ENCODE results near the gene MYH14. TPM values are rescaled to one million over a fixed set of nuclear protein-coding genes. Genes with fewer than 3 reads are reported as not detected.

MYH14 gene
- total and polyA plus RNA-seq, 10 of the 15 experiments (the other 5 are each of a cell fraction or from before 2014, with no cell fraction given): 0.06 to 0.69 (median 0.15) TPM; not detected in 4

GRCh38 chr19:50248826-50249225 is 45.4 kb downstream of the MYH14 start (continued):
- TF ChIP-seq ZZZ3 (IDR thresholded peaks at IDR 0.05; ENCODE audit: control insufficient read depth, insufficient read length, low read depth): no peak
- no peak for TF ChIP-seq MTA3 (IDR thresholded peaks at IDR 0.05; ENCODE audit: borderline replicate concordance, low read length)
- no peak for TF ChIP-seq ZBED1 (IDR thresholded peaks at IDR 0.05; ENCODE audit: borderline replicate concordance)
- no peak for TF ChIP-seq ZSCAN29 (IDR thresholded peaks at IDR 0.05)
- no peak for TF ChIP-seq CBX5 (IDR thresholded peaks at IDR 0.05; ENCODE audit: low read depth)
- no peak for TF ChIP-seq TAF1 (IDR thresholded peaks at IDR 0.05; ENCODE audit: borderline replicate concordance, low read depth, low read length)
- no peak for TF ChIP-seq CBFB (IDR thresholded peaks at IDR 0.05; ENCODE audit: low read depth)
- TF ChIP-seq NFIC (IDR thresholded peaks at IDR 0.05; ENCODE audit: low read depth, low read length): no peak
- TF ChIP-seq PAX8 (IDR thresholded peaks at IDR 0.05): no peak
- no peak for TF ChIP-seq SREBF2 (IDR thresholded peaks at IDR 0.05; ENCODE audit: low read length)

- no peak overlapping the region for H3K4me2 ChIP-seq (ENCODE audit: control insufficient read depth, insufficient read depth)
- DNase-seq (ENCODE audit: low read depth, low spot score) (no peak), FAIRE-seq (no peak), ATAC-seq (no peak)
- CTCF ChIA-PET: interaction anchor here (1.2 to 1.3 kb wide), 2 partner anchors 9 to 30 kb away, joined by 5 read pairs; no protein-coding TSS in a partner anchor
- no peaks in the 10 kb centered on the region for H3K36me3 ChIP-seq (ENCODE audit: control insufficient read depth in 2 of 2, insufficient read depth in 2 of 2, low read length in 1 of 2)
- no peak overlapping the region for H3K27ac ChIP-seq (ENCODE audit: control insufficient read depth, insufficient read depth)
- no peaks in the 10 kb centered on the region for H3K4me1 ChIP-seq (ENCODE audit: control insufficient read depth, insufficient read depth, low read length)
- H3K79me2 ChIP-seq (ENCODE audit: control insufficient read depth, insufficient read depth, low read length): no peaks in the 10 kb centered on the region
- intact Hi-C loops (cut with micrococcal nuclease; ENCODE audit: unreplicated experiment) (no loop called here), in situ Hi-C loops (cut with MboI) (no loop called here)
- H3K4me3 ChIP-seq: no peak overlapping the region
- H3K27me3 ChIP-seq (replicated peaks in 1 of 2; ENCODE audit: control insufficient read depth in 2 of 2, insufficient read depth in 2 of 2, low read length in 1 of 2): no peaks in the 10 kb centered on the region; a peak in 3 of 4 replicates
- POLR2A ChIA-PET: interaction anchor here (0.5 kb wide), 1 partner anchor 113 kb away, joined by 3 read pairs; no protein-coding TSS in a partner anchor
- peaks cover 1% of the 10 kb centered on the region; the same call in 1 of the 3 replicates for H3K9me3 ChIP-seq (replicated peaks; ENCODE audit: control insufficient read depth, insufficient read depth, low read length)
- RAD21 ChIA-PET (ENCODE audit: unreplicated experiment): no interaction called here
- H2AFZ ChIP-seq (ENCODE audit: control insufficient read depth, low read depth, low read length): no peak overlapping the region
- H3K9ac ChIP-seq (ENCODE audit: control insufficient read depth, insufficient read depth, low read length): no peak overlapping the region
- 14% methylated on average over 16 of the region's 16 CpGs for WGBS (ENCODE audit: insufficient coverage, insufficient replicate concordance, low lambda C conversion rate, missing lambda C conversion rate)
- no peaks in the 10 kb centered on the region for H4K20me1 ChIP-seq (ENCODE audit: control insufficient read depth, insufficient read depth)
- no TSS peak for BruUV-seq (replicated peaks)
- SMC1A ChIA-PET (ENCODE audit: uncharacterized antibody, unreplicated experiment): no interaction called here
- TF ChIP-seq RCOR1 (conservative IDR thresholded peaks at IDR 0.05; ENCODE audit: low read depth, low read length) (no peak), CBFB (IDR thresholded peaks at IDR 0.05; ENCODE audit: low read depth) (no peak), BMI1 (IDR thresholded peaks at IDR 0.05; ENCODE audit: borderline replicate concordance) (no peak), CHD1 (IDR thresholded peaks at IDR 0.05; ENCODE audit: low read depth, low read length) (no peak), FOS (IDR thresholded peaks at IDR 0.05; ENCODE audit: borderline replicate concordance, extremely low read depth, insufficient read length) (no peak), ZBTB4 (CRISPR knock-in tag; IDR thresholded peaks at IDR 0.05) (no peak), SRF (IDR thresholded peaks at IDR 0.05; ENCODE audit: low read depth in 2 of 2, low read length in 2 of 2) (no peak), MYB (IDR thresholded peaks at IDR 0.05; ENCODE audit: borderline replicate concordance, low read depth, low read length) (no peak), USF2 (IDR thresholded peaks at IDR 0.05; ENCODE audit: borderline replicate concordance, low read depth, low read length) (no peak), SKIL (IDR thresholded peaks at IDR 0.05; ENCODE audit: low read depth, poor library complexity, severe bottlenecking) (no peak)
These were observed 46.2 kb downstream of the MYH14 start for GRCh38 chr19:50249636-50250035.

Data from GM12878 (cell line).